GM21786 (cell line): Measurements from ENCODE around the gene ZC3H7B.

ENCODE experiments used
- ATAC-seq: cut with Tn5 transposase; IDR thresholded peaks from one replicate; pipeline ENCODE4 v1.9.1; 2021; ENCODE audit not compliant: unreplicated experiment

Gene ZC3H7B

GRCh38 chr22:41330169-41330568, 28.8 kb downstream of the ZC3H7B start:
- no peak for ATAC-seq

- ATAC-seq, result no peak
Observed at GRCh38 chr22:41332217-41332939, 31.1 kb downstream of the ZC3H7B start.

DNA sequence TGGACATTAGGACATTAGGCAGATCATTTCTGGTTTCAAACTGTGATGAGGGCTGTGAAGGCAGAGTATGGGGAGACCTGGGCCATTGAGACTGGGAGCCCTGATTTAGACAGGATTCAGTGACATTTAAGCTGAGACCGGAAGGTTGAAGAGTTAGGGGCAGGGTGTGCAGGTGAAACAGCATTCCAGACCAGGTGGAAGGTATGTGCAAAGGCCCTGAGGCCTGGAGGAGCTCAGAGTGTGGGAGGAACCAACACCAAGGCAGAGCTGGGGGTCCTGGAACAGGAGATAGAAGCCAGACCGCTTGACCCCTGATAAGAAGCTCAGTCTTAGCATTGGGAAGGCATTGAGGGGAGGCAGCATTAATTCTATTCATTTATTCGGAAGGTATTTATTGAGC, 32.5 kb downstream of the ZC3H7B start:
- ATAC-seq, result no peak

DNA sequence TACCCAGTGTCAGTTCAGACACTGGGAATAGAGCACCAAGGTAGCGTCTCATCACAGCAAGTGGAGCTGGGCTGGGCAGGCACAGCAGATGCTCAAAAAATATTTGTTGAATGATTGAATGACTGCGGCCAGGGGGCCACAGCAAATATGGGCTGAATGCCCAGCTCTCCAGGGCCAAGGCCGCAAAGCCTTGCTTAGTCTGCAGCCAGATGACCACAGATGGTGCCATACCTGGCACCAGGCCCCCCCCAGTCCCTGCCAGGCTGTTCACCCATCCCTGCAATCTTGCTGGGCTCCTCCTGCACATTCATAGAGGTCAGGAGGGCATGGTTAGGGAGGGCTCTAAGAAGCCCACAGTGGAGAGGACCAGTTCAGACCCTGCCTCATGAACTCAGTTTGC, 32.9 kb downstream of the ZC3H7B start:
- no peak for ATAC-seq

GRCh38 chr22:41334951-41335635, 33.8 kb downstream of the ZC3H7B start:
- no peak for ATAC-seq

DNA sequence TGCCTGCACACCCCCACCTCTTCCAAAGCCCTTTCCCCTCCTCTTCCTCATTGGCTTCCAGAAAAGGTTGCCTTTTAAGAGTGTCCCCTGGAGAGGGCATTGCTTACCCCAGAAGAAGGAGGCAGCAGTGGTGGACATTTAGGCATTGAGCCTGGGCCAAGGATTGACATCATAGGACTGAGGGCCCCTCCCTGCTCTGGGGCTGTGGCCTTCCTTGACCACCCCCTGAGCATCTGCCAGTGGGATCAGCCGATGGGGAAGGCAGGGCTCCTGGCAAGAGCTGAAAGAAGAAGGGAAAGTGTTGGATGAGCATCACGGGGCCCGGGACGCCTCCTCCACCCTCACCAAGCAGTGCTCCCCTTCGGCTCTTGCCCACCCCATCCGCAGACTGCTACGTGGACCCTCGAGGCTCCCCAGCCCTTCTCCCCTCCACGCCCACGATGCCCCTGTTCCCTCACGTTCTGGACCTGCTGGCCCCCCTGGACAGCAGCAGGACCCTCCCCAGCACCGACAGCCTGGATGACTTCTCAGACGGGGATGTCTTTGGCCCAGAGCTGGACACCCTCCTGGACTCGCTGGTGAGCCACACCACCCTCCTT, 37.4 kb downstream of the ZC3H7B start:
- ATAC-seq, result no peak

- no peak for ATAC-seq
Observed at GRCh38 chr22:41339823-41340222, 38.5 kb downstream of the ZC3H7B start.

DNA sequence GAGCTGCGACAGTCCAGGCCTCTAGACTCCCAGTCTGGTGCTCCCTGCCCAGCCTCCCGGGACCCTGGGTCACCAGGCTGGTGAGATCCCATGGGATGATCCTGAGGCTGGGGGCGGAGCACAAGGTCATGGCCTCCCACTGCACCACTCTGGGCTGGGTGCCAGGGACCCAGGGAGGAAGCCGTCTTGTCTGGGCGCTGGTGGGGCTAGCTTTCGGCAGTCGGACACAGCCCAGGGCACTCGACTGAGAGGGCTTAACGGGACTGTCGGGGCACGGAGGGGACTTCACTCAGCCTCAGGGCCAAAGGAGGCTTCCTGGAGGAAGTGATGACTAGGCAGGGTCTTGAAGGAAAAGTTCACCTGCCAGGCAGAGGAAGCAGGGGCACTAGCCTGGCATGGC, 39.0 kb downstream of the ZC3H7B start:
- no peak for ATAC-seq

GRCh38 chr22:41341012-41341411, 39.7 kb downstream of the ZC3H7B start:
- no peak for ATAC-seq

DNA sequence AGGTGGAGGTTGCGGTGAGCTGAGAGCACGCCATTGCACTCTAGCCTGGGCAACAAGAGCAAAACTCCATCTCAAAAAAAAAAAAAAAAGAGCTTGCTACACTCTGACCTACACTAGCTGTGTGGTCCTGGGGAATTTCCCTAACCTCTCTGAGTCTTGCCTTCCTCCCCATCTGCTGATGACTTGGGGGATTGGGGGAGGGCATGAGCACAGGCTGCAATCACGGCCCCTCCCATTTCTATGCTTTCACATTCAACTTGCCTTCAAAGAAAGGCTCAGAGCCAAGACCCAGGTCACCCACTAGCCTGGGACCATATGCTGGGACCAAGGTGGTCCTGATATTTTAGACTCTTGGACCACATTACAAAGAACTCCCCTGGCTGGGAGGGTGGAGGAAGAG, 40.7 kb downstream of the ZC3H7B start:
- ATAC-seq, result no peak

GRCh38 chr22:41343300-41343699, 42.0 kb downstream of the ZC3H7B start:
- ATAC-seq, result no peak

GRCh38 chr22:41343717-41344116, 42.4 kb downstream of the ZC3H7B start:
- no peak for ATAC-seq

DNA sequence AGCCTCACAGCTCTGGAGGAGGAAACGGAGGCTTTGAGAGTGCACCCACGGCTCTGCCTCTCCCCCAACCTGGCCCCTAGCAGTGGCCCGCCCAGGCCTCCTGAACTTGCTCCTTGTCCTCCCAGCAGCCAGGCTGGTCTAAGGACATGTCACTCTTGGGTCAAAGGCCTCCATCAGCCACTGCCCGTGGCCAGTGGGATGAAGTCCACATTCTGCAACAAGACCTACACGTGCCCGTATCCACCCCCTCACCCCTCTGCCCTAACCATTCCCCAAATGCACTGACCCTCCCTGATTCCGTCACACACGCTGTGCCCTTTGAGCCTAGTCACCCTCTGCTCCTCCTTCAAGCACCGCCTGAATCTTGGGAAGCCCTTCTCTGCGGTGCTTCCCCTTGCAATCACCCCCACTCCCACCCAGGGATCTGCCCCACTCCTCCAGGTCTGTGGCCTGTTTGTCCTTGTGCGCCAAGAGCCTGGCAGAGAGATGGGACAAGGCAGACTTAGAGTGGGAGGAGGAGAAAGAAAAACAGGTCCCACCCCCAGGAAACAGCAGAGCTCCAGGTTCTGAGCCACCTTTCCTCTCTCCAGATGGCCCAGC, 43.0 kb downstream of the ZC3H7B start:
- ATAC-seq, result no peak

DNA sequence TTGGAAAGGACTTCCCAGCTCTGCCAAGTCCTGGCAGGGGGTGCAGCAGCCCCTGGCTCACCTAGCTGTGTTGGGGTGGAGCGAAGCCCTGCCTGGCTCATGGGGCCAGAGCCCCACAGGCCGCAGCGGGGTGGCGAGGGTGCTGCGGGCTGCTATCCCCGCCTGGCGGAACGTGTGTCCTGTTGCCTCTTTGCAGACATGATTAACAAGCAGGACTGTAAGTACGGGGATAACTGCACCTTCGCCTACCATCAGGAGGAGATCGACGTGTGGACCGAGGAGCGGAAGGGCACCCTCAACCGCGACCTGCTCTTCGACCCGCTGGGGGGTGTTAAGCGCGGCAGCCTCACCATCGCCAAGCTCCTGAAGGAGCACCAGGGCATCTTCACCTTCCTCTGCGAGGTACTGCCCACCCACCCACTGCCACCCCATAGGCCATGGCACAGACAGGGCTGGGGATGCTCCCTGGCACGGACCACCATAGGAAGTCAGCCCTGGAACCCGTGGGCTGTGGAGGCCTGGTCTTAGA, 44.5 kb downstream of the ZC3H7B start:
- ATAC-seq, result no peak

- ATAC-seq, result no peak
Observed at GRCh38 chr22:41347066-41347859, 45.9 kb downstream of the ZC3H7B start.

- ATAC-seq, result no peak
Observed at GRCh38 chr22:41348964-41349484, 47.7 kb downstream of the ZC3H7B start.

DNA sequence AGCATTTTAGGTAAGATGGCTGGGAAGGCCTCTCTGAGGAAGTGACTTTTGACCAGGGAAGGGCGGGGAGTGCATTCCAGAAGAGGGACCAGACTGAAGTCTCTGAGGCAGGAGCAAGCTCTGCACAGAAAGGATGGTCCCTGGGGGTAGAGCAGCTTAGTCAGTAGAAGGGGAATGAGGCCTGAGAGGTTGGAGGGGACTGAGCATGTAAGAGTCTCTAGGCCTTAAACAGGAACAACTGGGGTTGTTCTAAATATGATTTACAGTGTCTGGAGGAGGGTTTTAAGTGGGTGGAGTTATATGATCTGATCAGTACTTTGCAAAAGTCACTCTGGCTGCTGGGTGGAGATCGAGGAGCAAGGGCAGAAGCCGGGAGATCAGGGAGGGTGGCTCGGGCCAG, 48.8 kb downstream of the ZC3H7B start:
- no peak for ATAC-seq

- no peak for ATAC-seq
Observed at GRCh38 chr22:41351011-41351410, 49.7 kb downstream of the ZC3H7B start.

GRCh38 chr22:41352058-41352457, 50.7 kb downstream of the ZC3H7B start:
- ATAC-seq, result no peak

DNA sequence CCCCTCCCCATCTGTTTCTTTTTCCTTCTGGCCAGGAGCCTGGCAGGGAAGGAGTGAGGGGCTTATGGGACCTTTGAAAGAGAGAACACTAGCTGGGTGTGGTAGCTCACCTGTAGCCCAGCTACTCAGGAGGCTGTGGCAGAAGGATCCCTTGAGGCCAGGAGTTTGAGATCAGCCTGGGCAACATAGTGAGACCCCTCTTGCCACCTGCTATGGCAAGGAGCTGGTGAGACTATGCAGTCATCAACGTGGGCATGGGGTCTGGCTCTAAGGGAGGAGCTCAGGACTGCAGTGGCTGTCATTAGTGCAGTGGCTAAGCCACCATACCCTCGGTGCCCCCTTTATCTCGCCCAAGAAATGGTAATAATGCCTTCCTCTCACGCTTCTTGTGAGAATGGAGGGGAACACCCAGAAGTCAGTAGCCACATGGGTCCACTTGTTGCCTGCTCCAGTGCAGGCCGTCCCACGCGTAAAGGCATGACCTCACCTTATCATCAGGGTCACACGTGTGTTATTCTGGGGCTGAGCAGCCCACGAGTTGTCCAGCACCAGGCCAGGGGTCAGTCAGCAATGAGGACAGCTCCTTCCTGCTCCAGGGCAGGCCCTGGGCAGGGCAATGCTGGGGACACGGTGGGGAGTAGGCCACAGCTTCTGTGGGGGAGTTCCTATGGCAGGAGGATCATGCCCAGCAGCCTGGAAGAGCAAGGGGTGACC, 52.7 kb downstream of the ZC3H7B start:
- ATAC-seq, result no peak
